UCSD-AML1 (cell line): ENCODE measurements around the gene OBI1.

ENCODE experiments used
- DNase-seq: peaks from one replicate; lab custom pipeline; 2025; ENCODE audit not compliant: unreplicated experiment; lab: John Stamatoyannopoulos, UW

OBI1 gene

DNA sequence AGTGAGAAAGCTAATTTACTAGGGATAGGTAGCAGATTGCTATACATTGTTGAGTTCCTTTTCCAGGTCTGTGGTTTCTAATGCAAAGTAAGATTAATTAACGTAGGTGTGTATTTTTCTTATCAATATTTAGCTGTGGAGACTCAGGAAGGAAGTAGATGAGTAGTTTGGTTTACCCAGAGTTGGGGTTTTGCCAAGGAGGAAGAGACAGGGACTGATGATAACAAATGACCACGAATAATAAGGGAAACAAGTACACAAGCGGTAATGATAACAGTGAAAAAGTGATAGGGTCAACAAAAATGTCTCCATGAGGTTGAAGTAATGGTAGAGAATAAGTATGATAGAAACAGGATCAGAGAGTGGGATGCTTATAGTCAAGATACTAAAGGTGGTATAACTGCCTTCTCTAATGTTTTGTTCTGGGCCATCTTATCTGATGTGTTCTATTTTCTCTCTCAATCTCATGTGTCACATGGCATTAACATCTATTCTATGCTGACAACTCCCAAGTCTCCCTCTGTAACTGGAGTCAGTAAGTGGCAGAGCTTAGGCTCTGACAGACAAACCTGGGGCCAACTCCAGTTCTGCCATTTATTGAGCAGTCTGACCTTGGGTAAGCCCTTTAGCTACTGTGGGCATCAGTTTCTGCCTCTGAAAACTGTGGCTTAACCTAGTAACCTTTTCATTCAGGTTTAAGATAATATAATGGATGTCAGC, 8.8 kb downstream of the OBI1 start:
- DNase-seq, result no peak

DNA sequence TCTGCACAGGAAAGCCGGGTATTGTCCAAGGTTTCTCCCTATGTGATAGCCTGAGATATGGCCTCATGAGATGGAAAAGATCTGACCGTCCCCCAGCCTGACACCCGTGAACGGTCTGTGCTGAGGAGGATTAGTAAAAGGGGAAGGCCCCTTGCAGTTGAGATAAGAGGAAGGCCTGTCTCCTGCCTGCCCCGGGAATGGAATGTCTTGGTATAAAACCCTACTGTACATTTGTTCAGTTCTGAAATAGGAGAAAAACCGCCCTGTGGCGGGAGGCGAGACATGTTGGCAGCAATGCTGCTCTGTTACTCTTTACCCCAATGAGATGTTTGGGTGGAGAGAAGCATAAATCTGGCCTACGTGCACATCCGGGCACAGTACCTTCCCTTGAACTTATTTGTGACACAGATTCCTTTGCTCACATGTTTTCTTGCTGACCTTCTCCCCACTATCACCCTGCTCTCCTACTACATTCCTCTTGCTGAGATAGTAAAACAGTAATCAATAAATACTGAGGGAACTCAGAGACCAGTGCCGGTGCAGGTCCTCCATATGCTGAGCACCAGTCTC, 11.8 kb downstream of the OBI1 start:
- peak; percentile 15 for DNase-seq

DNA sequence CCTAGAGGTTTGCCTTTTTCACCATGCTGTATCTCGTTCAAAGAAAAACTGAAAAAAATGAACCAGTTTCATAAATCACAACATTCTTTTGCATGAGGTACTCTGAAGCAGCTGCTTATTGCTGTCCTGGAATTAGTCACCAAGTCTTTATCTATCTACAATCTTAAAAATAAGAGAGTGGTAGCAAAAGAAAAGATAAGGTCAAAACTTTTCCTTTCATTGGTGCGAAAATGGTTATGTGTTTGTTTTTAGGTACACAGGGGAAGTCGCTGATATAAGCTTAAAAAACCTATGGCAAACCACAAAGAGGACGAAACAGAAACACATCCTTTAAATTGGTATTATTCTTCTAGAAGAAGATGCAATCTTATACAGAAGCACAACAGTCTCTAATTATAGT, 20.7 kb downstream of the OBI1 start:
- no peak for DNase-seq

DNA sequence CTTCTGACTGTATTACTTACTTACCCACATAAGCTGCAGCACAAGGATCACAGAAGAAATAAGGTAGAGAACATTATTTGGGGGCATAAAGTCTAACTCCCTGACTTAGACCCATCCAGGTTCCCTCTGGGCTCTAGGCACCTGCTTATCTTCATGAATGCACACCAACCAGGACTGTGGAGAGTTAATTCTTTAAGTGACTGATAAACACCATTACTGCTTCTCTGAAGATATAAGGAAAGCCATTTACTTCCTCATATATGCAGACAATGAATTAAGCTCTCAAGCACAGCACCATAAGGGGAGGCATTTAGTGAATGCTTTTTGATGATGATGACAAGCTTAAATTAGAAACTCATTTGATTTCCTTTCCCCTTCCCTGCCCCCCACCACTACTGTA, 22.5 kb downstream of the OBI1 start:
- DNase-seq, result no peak

DNA sequence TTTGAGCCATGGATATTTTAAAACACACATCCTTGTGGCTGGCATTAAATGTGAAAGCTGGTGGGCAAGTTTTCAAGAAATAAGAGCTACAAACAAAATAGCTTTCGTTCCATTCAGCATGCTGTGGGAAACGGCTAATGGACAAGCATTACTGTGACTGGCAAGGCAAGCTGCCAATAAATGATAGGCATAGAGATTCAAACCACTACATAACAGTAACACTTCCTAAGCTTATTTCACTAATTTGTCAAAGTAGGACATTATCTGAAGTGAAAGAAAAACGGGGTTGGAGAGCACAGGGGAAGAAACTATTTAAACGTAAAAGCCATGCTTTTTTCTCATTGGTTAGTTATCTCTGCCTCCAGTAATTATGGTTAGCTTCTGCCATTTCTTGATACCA, 26.0 kb downstream of the OBI1 start:
- DNase-seq, result no peak

DNA sequence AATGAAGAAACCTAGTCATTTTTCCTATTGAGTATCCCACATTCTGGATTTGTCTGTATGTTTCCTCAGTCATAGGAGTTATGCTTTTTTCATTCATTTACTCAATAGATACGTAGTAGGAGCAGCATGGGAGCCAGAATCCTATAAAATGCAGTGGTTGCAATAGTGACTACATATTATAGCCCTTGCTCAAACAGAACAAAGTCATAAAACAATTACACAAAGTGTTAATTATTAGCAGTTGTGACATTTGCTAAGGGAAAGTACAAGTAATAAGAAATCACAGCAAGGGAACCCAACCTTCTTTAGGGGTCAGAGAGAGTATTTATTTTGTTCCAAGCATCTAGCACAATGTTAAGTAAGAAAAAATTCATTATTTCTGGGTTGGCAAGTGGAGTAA, 27.9 kb downstream of the OBI1 start:
- DNase-seq, result no peak

DNA sequence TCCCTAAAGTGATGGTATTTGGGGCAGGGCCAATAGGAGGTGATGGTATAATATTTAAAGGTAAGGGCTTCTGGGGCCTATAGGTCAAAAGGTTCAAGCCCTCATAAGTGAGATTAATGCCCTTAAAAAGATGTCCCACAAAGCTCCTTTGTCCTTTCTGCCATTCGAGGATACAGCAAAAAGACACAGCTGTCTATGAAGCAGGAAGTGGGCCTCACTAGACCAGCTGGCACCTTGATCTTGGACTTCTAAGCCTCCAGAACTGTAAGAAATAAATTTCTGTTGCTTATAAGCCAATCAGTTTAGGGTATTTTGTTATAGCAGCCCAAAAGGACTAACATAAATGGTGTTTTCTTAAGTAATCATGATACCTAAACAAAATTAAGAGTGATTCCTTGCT, 28.4 kb downstream of the OBI1 start:
- no peak for DNase-seq

DNA sequence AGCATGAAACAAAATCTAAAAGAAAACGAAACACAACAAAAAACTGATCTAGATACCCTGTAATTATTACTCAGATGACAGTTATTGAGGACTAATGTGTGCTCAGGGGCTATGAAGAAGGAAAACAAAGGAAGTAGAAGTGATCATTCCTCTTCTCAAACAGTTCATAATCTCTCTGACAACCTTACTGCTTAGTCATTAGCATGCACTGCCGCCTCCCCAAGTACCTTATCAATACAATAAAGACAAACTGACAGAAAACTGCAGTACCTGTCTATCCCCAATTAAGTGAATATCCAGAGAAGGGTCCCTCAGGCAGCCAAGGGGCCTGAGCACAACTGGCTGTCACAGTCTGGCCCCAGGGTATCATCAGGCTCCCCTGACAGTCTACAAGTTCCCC, 33.6 kb downstream of the OBI1 start:
- DNase-seq, result no peak

DNA sequence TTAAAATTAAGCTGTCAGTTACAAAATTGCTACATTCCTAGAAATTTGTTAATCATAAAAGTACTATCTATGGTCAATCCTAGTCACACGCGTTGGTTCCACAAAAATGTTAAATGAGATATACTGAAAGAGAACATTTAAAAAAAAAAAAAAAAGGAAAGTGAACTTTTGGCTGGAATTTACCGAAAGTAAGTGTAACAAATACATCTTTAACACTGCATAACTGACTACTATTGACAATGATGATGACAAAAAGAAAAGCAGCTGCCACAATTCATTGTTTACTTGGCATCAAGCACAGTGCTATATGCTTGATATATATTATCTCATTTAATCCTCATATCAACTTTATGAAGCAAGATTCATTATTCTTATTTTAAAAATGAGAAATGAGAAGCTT, 35.8 kb downstream of the OBI1 start:
- no peak for DNase-seq

DNA sequence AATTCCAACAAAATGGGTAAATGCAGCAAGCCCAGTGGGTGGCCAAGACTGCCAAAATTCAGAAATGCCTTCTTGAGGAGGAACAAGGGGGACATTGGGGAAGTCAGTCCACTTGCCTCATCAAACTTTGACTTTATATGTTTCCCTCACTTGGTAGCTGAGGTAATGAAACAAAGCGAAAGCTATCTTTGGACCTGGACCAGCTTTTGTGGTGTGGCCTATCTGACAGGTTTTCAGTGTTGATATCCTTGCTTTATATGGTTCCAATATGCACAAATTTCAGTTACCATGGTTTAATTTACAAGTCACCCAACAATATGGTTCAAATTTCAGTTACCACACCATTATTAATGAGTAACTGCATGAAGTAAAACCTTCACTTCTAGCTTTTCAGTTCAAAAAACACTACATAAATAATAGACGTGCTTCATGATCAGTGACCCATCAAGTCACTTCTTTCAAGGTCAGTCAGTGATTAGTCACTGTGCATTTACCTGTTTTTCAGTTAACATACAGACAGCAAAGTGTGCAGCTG, 38.0 kb downstream of the OBI1 start:
- DNase-seq, result no peak

DNA sequence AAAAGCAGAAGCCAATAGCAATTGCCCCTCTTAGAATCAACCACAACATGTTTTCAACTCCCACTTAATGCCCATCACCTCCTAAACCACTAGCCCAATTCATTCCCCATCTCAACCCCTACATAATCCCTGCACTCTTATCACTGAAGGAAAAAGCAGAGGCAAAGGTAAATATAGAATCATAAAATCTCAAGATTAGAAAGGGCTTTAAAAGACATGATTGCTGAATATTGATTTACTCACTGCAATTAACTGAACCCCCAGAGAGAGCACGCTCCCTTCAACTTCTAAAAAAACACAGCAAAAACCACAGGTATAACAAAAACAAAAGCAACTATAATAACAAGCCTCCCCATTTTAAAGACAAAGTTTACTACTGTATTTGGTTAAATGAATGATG, 40.5 kb downstream of the OBI1 start:
- no peak for DNase-seq

DNA sequence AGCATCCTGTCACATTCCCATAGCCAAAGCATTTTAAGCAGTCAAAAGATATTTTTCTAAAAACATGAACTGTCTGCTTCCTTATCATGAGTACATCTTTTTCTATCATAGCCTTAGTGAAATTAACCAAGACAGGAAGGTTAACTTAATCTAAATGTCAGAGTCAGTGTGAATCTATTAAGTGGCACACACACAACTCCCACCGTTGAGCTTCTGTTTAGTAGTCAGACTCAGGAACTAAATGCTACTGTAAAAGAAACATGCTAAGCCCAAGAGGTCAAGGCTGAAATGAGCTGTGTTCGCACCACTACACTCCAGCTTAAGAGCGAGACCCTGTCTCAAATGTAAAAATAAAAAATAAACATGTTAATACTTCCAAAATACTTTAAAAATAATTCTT, 47.9 kb downstream of the OBI1 start:
- DNase-seq, result no peak

DNA sequence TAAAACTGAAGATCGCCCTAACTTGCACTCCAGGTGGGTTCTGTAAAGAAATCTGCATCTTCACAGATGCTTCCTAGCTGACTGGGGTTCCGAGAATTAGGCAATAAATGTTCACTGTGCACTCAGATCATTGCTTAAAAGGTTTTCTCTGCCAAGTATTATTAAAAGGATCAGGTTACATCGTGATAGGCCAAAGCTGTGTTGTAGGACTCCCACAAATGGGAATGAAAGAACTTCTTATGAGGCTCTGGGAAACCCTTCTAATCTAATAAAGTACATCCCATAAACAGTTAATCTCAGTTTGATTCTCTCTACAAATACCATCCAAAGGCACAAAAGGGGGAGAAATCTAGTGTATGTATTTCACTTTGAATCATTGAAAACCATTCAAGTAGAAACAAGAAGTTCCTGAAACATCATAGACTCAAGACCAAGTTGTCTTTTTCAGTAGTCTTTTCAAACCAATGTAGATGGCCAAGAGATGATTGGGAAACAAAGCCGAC, 48.5 kb downstream of the OBI1 start:
- DNase-seq, result no peak

DNA sequence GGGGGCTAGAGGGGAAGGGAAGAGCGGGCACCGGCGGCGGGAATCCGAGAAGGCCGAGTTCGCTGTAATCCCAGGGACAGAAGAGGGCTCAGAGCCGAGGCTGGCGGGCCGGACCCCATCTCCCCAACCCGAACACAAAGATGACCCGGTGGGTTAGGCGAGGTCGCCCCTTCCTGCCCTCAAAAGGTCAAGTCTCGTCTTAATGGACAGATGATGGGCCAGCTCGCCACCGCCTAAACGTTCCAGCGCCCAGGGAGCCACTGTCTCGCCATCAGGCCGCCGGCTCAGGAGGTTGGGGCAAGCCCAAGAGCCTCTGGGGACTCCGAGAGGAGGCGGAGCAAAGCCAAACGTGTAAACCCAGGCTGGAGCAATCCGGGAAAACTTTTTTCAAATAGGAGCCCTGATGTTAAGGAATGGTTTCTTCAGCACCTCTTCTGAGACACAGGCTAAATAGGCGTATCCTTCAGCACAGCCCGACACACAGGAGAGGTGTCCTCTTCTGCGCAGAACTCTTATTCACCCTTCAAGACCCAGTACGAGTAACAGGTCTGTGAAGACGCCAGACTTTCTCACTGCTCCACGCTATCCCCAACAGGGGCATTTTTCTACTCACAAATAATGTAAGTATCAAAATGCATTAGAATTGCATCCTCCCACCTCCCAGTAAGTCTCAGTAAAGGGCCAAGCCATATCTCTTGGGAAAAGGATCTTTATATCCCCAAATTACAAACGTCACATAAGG, 49.3 kb downstream of the OBI1 start:
- DNase-seq, result no peak

DNA sequence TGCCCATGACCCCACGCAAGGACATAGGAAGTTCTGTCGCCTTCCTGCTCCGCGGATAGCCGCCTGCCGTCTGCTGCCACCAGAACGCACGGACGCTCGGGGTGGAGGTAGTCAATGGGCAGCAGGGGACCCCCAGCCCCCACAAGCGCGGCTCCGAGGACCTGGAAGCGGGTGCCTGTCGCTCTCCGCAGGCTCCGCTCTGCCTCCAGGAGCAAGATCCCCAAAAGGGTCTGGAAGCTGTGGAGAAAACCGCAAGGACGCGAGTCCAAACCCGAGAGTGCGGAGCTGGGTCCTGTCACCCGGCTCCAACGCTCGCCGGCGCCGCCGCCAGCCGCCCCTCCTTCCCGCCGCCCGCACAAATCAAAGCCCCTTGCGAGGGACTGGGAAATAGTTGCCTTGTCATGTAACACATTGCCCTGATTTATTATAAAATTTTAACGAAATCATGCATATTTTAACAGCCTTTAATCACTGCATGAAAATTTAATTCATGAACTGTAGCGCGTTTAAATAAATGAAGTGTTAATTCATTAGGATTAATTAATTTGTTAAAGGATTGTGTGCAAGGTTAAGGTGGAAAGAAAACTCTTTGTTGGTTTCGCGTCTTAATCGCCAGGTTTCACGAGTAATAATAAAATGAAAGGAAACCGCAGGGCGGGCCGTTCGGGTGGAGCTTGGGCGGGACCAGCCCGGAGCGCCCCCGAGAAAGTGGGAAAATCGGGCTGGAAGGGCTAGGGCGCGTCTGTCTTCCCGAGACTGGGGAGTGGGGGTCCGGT, 50.1 kb downstream of the OBI1 start:
- DNase-seq, result no peak

DNA sequence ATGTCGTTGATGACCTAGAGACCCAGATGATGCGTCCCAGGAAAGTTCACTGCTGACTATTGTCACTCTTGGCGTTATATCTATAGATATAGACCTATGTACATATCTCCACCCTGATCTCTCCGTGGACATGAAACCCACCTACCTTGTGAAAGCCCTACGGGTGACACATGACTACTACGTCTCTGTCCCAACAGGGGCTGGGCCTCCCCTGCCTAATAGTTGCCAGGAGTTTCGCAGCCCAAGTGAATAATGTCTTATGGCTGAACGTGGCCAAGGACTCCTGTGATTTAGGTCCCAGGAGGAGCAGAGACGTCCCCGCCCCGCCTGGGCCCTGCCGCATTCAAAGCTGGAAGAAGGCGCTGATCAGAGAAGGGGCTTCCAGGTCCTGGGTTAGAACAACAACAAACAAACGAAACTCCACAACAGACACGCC, 50.7 kb downstream of the OBI1 start:
- no peak for DNase-seq

DNA sequence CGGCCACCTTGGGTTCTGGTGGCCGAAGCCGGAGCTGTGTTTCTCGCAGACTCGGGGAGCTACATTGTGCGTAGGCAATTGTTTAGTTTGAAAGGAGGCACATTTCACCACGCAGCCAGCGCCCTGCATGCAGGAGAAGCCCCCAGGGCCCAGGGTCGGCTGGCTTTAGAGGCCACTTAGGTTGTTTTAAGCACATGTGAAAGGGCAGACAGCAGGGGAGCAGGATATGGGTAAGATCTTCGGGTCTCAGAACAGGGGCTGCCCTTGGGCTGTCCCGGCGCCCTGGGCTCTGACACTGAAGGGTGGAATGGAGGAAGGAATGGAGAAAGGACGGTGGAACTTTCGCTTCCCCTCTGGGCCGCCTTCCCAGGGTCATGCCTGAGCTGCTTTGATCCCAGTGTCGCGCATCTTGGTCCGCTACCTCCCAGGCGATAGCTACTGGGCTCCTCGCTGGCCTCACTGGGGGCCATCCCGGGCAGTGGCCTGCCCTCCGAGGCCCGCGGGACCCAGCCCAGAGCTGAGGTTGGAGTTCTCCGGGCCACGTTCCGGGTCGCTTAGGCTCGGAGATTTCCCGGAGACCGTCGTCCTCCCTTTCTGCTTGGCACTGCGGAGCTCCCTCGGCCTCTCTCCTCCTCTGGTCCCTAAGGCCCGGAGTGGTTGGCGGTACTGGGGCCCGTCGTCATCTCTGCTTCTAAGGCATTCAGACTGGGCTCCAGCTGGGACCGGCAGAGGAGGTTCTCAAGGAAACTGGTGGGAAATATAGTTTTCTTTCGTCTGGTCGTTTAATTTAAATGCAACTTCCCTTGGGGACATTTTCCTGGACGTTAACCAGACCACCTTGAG, 51.3 kb downstream of the OBI1 start:
- no peak for DNase-seq

DNA sequence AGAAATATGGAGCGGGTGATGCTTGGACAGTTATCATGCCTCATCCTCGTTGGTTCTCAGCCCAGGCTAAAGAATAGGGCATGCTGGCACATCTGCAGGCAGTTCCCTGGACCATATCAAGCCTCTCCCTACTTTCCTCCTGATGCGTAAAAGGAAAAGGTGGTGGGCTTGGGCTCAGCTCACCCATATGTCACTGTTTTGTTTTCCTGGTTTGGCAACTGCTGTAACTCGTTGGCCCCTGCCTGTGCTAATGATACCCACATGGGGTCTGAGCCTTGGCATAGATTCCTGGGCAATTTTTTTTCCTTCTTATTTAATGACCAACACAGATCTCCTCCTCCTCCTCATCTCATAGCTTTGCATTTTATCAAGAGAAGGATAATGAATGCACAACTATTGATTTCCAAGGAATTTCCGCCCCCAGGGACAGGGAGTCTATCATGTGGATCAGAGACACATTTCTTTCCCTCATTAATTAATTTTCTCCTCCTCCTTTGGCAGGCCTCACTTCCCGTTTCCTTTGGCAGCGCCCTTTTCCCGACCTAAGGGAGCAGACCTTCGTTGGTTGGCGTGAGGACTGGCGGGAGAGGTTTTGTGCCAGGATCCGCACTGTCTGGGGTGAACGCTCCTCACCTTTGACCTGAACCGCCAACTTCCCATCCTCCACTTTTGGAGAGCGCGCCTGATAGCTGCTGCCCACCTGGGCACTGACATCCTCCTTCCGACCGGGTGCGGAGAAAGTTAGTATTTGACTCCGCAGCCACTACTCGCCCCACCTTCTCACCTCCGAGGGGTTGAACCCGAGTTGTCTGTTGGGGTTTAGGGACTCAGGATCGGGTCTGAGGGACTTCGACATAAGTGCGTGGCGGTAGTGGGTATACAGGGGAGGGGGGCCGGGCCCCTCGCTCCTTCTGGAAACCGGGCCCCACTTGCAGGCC, 52.2 kb downstream of the OBI1 start:
- no peak for DNase-seq
